ENCODE data around the gene HORMAD2. TPM values are rescaled to one million over a fixed set of nuclear protein-coding genes. Genes with fewer than 3 reads are reported as not detected.

The HORMAD2 gene
- total and polyA plus RNA-seq, 4 donors: not detected

DNA sequence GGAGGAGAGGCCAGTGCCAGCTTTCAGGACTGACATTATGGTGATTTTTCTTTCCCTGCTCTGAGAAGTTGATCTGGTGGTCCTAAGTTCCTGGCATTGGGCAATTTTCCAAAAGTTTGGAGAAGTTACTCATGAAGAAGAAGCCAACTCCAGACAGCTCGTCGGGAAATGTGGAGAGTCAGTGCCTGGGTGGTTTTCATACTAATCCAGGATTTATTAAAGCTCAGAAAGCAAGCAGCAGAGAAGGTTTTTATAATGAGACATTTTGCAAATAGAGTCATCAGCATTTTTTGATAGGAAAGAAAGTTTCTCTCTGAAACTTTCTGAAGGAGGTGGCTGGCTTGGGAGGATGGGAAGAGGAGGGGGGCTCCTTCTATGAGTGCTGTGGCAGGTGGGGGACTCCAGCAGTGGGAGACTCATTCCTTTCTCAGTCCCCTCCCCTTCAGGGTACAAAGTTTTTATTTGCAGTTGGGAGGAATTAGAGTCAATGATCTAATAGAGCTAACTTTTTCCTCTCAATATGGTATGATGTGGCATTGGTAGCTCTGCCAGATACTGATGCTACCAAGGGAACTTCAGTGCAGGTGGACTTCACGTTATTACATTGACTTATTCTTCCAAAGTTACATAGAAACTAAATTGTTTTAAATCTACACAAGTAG, 110.9 kb downstream of the HORMAD2 start:
- no peak overlapping the region for H3K4me3 ChIP-seq (ENCODE audit: low read length in 2 of 2)
- DNase-seq (no peak), ATAC-seq (ENCODE audit: low FRiP score) (no peak)
- H3K4me1 ChIP-seq (ENCODE audit: control insufficient read depth in 1 of 2, insufficient read depth in 2 of 2, low read length in 2 of 2): no peaks in the 10 kb centered on the region
- no peaks in the 10 kb centered on the region for H3K36me3 ChIP-seq (ENCODE audit: control insufficient read depth in 1 of 2, insufficient read depth in 2 of 2, low read length in 1 of 2)
- no peak overlapping the region for H3K27ac ChIP-seq (ENCODE audit: low read depth in 1 of 2, low read length in 2 of 2)
- WGBS, 2 donors: 56 to 67% methylated on average over 3 of the region's 3 CpGs
- no peaks in the 10 kb centered on the region for H3K27me3 ChIP-seq (ENCODE audit: control insufficient read depth in 1 of 2, insufficient read depth in 2 of 2, low read length in 1 of 2)
- intact Hi-C loops (cut with DNase I): no loop called here
- H3K9me3 ChIP-seq (ENCODE audit: control insufficient read depth, low read length): no peaks in the 10 kb centered on the region

DNA sequence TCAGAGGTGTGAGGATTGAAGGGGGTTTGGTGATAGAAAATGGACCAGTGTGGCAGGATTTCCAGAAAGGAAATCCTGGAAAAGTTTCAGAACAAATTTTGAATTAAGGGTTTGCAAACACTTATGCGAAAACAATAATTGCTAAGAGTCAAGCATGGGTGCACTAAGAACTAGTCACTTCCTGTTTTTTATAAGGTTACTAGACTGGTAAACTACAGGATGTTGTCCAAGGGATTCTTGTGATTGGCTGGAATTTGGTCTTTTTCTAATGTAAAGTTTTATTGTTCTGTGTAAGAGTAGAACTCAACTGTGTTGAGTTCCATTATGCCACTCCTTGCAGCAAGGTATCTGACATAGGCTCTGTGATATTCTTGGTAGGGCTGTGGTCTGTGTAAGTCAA, 112.2 kb downstream of the HORMAD2 start:
- Histone ChIP-seq H3K27me3 (ENCODE audit: control insufficient read depth in 1 of 2, insufficient read depth in 2 of 2, low read length in 1 of 2) (no peaks in the 10 kb centered on the region), H3K27ac (ENCODE audit: low read depth in 1 of 2, low read length in 2 of 2) (no peak overlapping the region), H3K9me3 (ENCODE audit: control insufficient read depth, low read length) (no peaks in the 10 kb centered on the region), H3K4me1 (ENCODE audit: control insufficient read depth in 1 of 2, insufficient read depth in 2 of 2, low read length in 2 of 2) (peaks cover 3 to 5% of the 10 kb centered on the region in 2 donors), H3K4me3 (ENCODE audit: low read length in 2 of 2) (no peak overlapping the region), H3K36me3 (ENCODE audit: control insufficient read depth in 1 of 2, insufficient read depth in 2 of 2, low read length in 1 of 2) (no peaks in the 10 kb centered on the region)
- intact Hi-C loops (cut with DNase I): no loop called here
- ATAC-seq (ENCODE audit: low FRiP score): no peak
- no peak for DNase-seq
- WGBS, 2 donors: 92 to 94% methylated on average over 1 of the region's 1 CpG

DNA sequence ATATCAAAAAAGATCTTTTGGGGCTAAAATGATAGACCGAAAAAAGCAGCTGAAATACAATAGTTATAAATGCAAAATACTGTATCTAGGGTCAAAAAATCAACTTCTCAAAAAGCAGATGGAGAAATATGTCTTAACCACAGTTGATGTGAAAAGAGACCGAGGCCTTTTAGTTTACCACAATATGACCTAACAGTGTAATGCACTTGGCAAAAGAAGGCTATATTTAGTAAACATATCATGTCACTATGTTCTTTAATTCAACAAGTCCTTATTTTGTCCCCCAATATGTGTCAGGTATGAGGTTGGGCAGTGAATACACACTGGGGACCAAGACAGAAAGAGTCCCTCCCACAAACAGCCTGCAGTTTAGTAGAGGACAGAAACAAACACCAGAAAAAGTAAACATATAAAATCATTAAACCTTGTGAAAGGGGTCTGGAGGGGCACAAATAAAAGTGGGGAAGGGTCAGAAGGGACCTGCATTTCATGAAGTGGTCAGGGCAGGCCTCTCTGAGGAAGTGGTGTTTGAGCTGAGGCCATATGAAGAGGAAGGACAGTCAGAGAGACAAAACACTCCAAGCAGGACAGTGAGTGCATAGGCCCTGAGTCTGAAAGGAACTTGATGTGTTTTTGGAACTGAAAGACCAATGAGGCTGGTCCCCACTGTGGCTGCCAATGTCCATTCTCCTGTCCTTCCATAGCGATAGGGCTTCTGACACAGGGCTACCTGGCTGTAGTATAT, 112.9 kb downstream of the HORMAD2 start:
- Histone ChIP-seq H3K4me1 (ENCODE audit: control insufficient read depth in 1 of 2, insufficient read depth in 2 of 2, low read length in 2 of 2) (peaks cover 3 to 5% of the 10 kb centered on the region in 2 donors), H3K27me3 (ENCODE audit: control insufficient read depth in 1 of 2, insufficient read depth in 2 of 2, low read length in 1 of 2) (no peaks in the 10 kb centered on the region)
- intact Hi-C loops (cut with DNase I): no loop called here

DNA sequence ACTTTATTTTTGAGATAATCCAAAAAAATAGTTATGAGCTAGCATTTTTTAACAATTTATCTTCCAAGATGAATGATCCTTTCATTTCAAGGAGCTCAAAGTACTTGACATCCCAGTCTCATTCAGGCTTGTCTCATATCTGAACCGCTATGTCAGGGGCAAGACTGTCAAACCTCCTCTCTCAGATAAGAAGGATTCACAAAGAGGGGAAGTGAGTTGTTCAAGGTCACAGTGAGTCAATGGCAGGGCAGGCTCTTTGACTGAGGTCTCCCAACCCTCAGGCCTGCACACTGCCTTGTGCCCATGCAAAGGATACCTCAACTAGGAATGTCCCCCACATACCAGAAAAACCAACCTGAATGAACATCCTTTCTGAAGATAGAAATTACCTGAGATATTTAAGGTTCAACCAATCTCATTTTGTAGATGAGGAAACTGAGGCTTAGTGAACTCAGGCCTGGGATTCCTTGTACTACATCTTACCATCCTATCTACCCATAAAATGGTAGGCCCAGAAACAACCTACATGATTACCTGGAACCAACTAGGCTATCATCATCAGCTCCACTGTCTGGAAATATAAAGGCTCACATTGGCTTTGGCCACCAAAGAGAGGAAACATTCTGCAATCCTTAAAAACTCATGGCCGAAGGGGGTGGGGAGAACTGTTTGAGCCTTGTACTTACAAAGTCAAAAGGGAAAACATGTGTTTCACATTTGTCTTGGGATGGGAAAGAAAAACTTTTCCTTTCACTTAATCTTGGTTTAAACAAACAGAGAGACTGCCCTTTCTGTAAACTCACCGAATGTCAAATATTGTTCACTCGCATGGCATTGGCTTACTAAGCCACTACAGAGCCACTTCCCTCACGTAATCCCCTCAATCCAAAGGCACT, 115.2 kb downstream of the HORMAD2 start:
- Histone ChIP-seq H3K4me1 (ENCODE audit: control insufficient read depth in 1 of 2, insufficient read depth in 2 of 2, low read length in 2 of 2) (peaks cover 3 to 5% of the 10 kb centered on the region in 2 donors), H3K27ac (ENCODE audit: low read depth in 1 of 2, low read length in 2 of 2) (peak overlapping the region in 1 of 2 donors; percentile 49), H3K9me3 (ENCODE audit: control insufficient read depth, low read length) (no peaks in the 10 kb centered on the region), H3K27me3 (ENCODE audit: control insufficient read depth in 1 of 2, insufficient read depth in 2 of 2, low read length in 1 of 2) (no peaks in the 10 kb centered on the region), H3K36me3 (ENCODE audit: control insufficient read depth in 1 of 2, insufficient read depth in 2 of 2, low read length in 1 of 2) (no peaks in the 10 kb centered on the region), H3K4me3 (ENCODE audit: low read length in 2 of 2) (no peak overlapping the region)
- intact Hi-C loops (cut with DNase I): no loop called here
- ATAC-seq (ENCODE audit: low FRiP score) (peak; percentile 51), DNase-seq (no peak)
- WGBS, 2 donors: 37 to 41% methylated on average over 5 of the region's 5 CpGs

More for the DNA sequence above, 112.9 kb downstream of the HORMAD2 start:
- DNase-seq (no peak), ATAC-seq (ENCODE audit: low FRiP score) (no peak)
- Histone ChIP-seq H3K27ac (ENCODE audit: low read depth in 1 of 2, low read length in 2 of 2) (no peak overlapping the region), H3K4me3 (ENCODE audit: low read length in 2 of 2) (no peak overlapping the region), H3K36me3 (ENCODE audit: control insufficient read depth in 1 of 2, insufficient read depth in 2 of 2, low read length in 1 of 2) (no peaks in the 10 kb centered on the region), H3K9me3 (ENCODE audit: control insufficient read depth, low read length) (no peaks in the 10 kb centered on the region)
- 95% methylated on average over 3 of the region's 3 CpGs for WGBS, 2 donors

DNA sequence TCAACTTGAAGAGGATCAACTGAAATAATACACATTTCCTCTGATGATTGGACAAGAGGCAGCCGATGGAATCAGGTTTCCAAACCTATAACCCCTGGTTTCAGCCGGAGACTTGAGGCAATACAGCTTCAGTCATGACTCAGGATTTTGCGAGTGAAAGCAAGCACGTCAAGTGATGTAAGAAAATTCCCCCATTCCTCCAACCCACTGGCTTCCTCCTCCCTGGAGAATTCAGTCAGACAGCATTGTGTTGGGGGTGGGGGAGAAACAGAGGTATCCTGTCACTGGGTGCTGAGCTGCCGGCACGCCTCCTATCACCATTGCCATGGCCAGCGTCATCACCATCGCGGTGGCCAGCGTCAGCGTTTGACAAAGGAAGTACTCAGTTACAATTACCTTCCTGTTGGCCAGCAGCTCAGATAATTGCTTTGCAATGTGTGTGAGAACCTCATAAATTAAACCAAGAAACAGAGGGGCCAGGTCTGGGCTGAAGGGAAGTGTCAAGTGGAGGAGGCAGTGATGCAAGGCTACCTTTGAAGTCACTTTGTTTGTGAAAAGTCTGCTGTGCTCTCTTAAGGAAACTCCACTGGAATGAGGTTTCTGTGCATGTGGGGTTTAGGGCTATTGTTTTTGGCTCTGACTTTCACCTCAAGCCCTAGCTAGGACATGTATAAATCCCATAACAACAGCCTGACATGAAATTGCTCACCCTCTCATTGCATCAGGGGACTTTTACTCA, 116.0 kb downstream of the HORMAD2 start:
- Histone ChIP-seq H3K9me3 (ENCODE audit: control insufficient read depth, low read length) (no peaks in the 10 kb centered on the region), H3K27ac (ENCODE audit: low read depth in 1 of 2, low read length in 2 of 2) (peak overlapping the region; percentile 41 to 49), H3K27me3 (ENCODE audit: control insufficient read depth in 1 of 2, insufficient read depth in 2 of 2, low read length in 1 of 2) (no peaks in the 10 kb centered on the region), H3K4me3 (ENCODE audit: low read length in 2 of 2) (no peak overlapping the region), H3K36me3 (ENCODE audit: control insufficient read depth in 1 of 2, insufficient read depth in 2 of 2, low read length in 1 of 2) (no peaks in the 10 kb centered on the region), H3K4me1 (ENCODE audit: control insufficient read depth in 1 of 2, insufficient read depth in 2 of 2, low read length in 2 of 2) (peaks cover 3 to 5% of the 10 kb centered on the region in 2 donors)
- DNase-seq: peak; percentile 87 to 90
- WGBS, 2 donors: 2 to 4% methylated on average over 11 of the region's 11 CpGs
- intact Hi-C loops (cut with DNase I): no loop called here
- ATAC-seq (ENCODE audit: low FRiP score): peak; percentile 89

DNA sequence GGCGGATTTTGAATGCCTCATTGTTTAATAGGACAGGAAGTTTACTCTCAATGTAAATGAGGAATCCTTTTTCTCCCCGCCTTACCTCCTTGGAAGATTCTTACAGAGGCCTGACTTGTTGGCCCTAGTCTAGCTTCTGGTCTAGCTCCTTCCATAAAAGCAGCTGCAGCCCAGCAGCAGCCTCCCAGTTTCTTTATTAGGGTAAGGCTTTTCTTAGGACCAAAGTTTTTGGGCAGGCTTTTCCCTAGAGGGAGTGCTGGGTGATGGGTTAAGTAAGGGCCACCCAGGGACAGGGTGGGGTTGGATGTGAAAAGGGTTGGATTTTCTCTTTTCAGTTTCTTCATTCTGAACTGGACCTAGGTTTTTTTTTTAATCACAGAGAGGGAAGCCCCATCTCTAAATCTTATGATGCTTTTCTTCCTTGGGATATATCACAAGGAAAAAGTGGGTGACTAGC, 116.6 kb downstream of the HORMAD2 start:
- Histone ChIP-seq H3K27me3 (ENCODE audit: control insufficient read depth in 1 of 2, insufficient read depth in 2 of 2, low read length in 1 of 2) (no peaks in the 10 kb centered on the region), H3K9me3 (ENCODE audit: control insufficient read depth, low read length) (no peaks in the 10 kb centered on the region), H3K36me3 (ENCODE audit: control insufficient read depth in 1 of 2, insufficient read depth in 2 of 2, low read length in 1 of 2) (no peaks in the 10 kb centered on the region), H3K4me3 (ENCODE audit: low read length in 2 of 2) (no peak overlapping the region), H3K27ac (ENCODE audit: low read depth in 1 of 2, low read length in 2 of 2) (peak overlapping the region in 1 of 2 donors; percentile 30), H3K4me1 (ENCODE audit: control insufficient read depth in 1 of 2, insufficient read depth in 2 of 2, low read length in 2 of 2) (peaks cover 3 to 5% of the 10 kb centered on the region in 2 donors)
- no peak for DNase-seq
- ATAC-seq (ENCODE audit: low FRiP score): peak; percentile 16
- 41 to 44% methylated on average over 2 of the region's 2 CpGs for WGBS, 2 donors
- intact Hi-C loops (cut with DNase I): no loop called here

DNA sequence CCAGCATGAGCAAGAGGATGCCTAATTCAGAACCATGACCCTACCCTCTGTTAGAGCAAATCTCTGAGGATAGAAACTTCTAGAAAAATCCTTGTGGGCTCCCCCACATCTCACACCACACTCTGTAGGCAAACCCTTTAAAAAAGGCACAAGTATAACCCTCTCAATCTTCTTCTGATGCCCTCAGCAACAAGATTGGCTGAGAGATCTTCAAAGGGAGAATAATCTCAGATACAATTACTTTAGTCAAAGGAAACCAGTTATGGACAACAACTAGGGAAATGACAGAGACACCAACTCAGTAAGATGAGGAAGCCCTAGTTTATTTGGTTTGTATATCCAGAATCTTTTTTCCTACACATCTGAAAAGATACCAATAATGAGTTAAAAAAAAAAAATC, 117.1 kb downstream of the HORMAD2 start:
- Histone ChIP-seq H3K4me3 (ENCODE audit: low read length in 2 of 2) (no peak overlapping the region), H3K9me3 (ENCODE audit: control insufficient read depth, low read length) (no peaks in the 10 kb centered on the region), H3K27ac (ENCODE audit: low read depth in 1 of 2, low read length in 2 of 2) (no peak overlapping the region), H3K36me3 (ENCODE audit: control insufficient read depth in 1 of 2, insufficient read depth in 2 of 2, low read length in 1 of 2) (no peaks in the 10 kb centered on the region), H3K4me1 (ENCODE audit: control insufficient read depth in 1 of 2, insufficient read depth in 2 of 2, low read length in 2 of 2) (peaks cover 3 to 5% of the 10 kb centered on the region in 2 donors), H3K27me3 (ENCODE audit: control insufficient read depth in 1 of 2, insufficient read depth in 2 of 2, low read length in 1 of 2) (no peaks in the 10 kb centered on the region)
- DNase-seq (no peak), ATAC-seq (ENCODE audit: low FRiP score) (no peak)
- intact Hi-C loops (cut with DNase I): no loop called here

DNA sequence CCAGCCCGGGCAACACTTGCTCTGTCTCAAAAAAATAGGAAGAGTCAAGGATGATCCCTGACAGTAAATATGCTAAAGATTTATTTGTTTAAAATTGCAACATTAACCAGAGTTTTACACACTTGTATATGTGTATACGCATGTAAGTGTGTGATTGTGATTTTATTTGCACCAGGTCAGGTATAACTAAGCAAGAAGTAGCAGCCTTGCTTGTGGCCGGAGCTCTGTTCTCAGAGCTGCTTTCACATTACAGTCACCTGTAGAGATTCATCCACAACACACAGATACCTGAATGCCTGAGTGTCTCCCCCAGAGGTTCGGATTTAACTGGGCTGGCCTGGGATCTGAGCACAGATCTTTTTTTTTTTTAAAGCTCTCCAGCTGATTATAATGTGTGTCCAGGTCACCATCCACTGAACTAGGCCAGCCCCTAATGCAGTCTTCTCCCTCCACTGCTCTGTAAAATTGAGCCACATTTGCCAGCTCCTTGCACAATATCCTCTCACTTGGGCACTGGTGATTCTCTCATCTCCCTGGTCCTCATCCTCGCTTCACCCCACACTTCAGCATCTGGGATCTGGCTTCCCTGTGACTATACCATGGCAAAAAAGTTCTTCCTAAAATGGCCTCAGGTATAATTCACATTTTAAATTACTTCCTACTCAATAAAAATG, 118.0 kb downstream of the HORMAD2 start:
- Histone ChIP-seq H3K27me3 (ENCODE audit: control insufficient read depth in 1 of 2, insufficient read depth in 2 of 2, low read length in 1 of 2) (no peaks in the 10 kb centered on the region), H3K4me3 (ENCODE audit: low read length in 2 of 2) (no peak overlapping the region), H3K27ac (ENCODE audit: low read depth in 1 of 2, low read length in 2 of 2) (no peak overlapping the region), H3K9me3 (ENCODE audit: control insufficient read depth, low read length) (no peaks in the 10 kb centered on the region), H3K4me1 (ENCODE audit: control insufficient read depth in 1 of 2, insufficient read depth in 2 of 2, low read length in 2 of 2) (peaks cover 3 to 5% of the 10 kb centered on the region in 2 donors), H3K36me3 (ENCODE audit: control insufficient read depth in 1 of 2, insufficient read depth in 2 of 2, low read length in 1 of 2) (no peaks in the 10 kb centered on the region)
- ATAC-seq (ENCODE audit: low FRiP score) (no peak), DNase-seq (no peak)
- intact Hi-C loops (cut with DNase I): no loop called here
- WGBS, 2 donors: 98% methylated on average over 5 of the region's 5 CpGs
